Measurements from ENCODE around the gene FCHSD2. TPM values are rescaled to one million over a fixed set of nuclear protein-coding genes. Genes with fewer than 3 reads are reported as not detected.

Gene FCHSD2
- total and polyA plus RNA-seq, 2 donors (not counting 1 experiment from before 2014, with no cell fraction given): 113 to 189 TPM

- Mint-ChIP-seq H3K4me1 (no peaks in the 10 kb centered on the region), H3K9me3 (ENCODE audit: insufficient read depth) (no peaks in the 10 kb centered on the region), H3K4me3 (no peak overlapping the region), H3K27me3 (no peaks in the 10 kb centered on the region), H3K27ac (no peak overlapping the region)
- Histone ChIP-seq H3K4me3 (ENCODE audit: control extremely low read depth in 1 of 5, extremely low read depth in 1 of 5, insufficient read depth in 1 of 5, low read depth in 2 of 5, low read length in 4 of 5) (no peak overlapping the region), H3K4me1 (ENCODE audit: control insufficient read depth in 2 of 2, insufficient read depth in 2 of 2, low read length in 2 of 2) (no peaks in the 10 kb centered on the region), H2AFZ (ENCODE audit: insufficient read depth, low read depth, low read length, poor library complexity, severe bottlenecking) (no peak overlapping the region), H3K27me3 (replicated peaks in 1 of 4; ENCODE audit: control extremely low read depth in 1 of 4, control insufficient read depth in 3 of 4, insufficient read depth in 4 of 4, low read length in 3 of 4) (no peaks in the 10 kb centered on the region), H3K9me3 (ENCODE audit: control extremely low read depth in 1 of 3, control insufficient read depth in 2 of 3, insufficient read depth in 1 of 3, low read length in 2 of 3) (no peaks in the 10 kb centered on the region), H4K20me1 (ENCODE audit: control insufficient read depth, insufficient read depth, low read length, poor library complexity, severe bottlenecking) (peaks cover 28% of the 10 kb centered on the region), H3K4me2 (replicated peaks; ENCODE audit: low read depth, low read length, poor library complexity, severe bottlenecking) (no peak overlapping the region), H3K79me2 (ENCODE audit: control insufficient read depth, insufficient read depth, low read length) (peaks cover 13% of the 10 kb centered on the region), H3K36me3 (replicated peaks in 1 of 2; ENCODE audit: control extremely low read depth in 1 of 2, control insufficient read depth in 1 of 2, extremely low read depth in 1 of 2, insufficient read depth in 2 of 2, low read length in 1 of 2) (peaks cover 8 to 93% of the 10 kb centered on the region in 2 experiments), H3K27ac (ENCODE audit: low read length in 2 of 2) (no peak overlapping the region), H3K9ac (ENCODE audit: low read length) (no peak overlapping the region)
- DNase-seq: no peak
- ChIA-PET POLR2A (interaction anchor here (0.7 kb wide), 1 partner anchor 16 kb away, joined by 13 read pairs; no protein-coding TSS in a partner anchor), CTCF (interaction anchor here (0.7 to 2.5 kb wide), 5 partner anchors 10 to 1025 kb away, joined by 3 to 13 read pairs (median 3); no protein-coding TSS in a partner anchor)
- no peak for ATAC-seq (ENCODE audit: low read depth)
- TF ChIP-seq EZH2 (IDR thresholded peaks at IDR 0.05; ENCODE audit: borderline replicate concordance, insufficient read depth, low read depth, low read length, poor library complexity, severe bottlenecking): no peak
- TF ChIP-seq CTCF (IDR thresholded peaks at IDR 0.05): no peak
- 100% methylated on average over 5 of the region's 7 CpGs for WGBS (ENCODE audit: insufficient coverage)
- intact Hi-C loops (cut with micrococcal nuclease): no loop called here
Measured at GRCh38 chr11:72841397-72841796, 300.7 kb downstream of the FCHSD2 start.

- Histone ChIP-seq H3K4me2 (replicated peaks; ENCODE audit: low read depth, low read length, poor library complexity, severe bottlenecking) (no peak overlapping the region), H2AFZ (ENCODE audit: insufficient read depth, low read depth, low read length, poor library complexity, severe bottlenecking) (no peak overlapping the region), H3K9me3 (ENCODE audit: control extremely low read depth in 1 of 3, control insufficient read depth in 2 of 3, insufficient read depth in 1 of 3, low read length in 2 of 3) (no peaks in the 10 kb centered on the region), H3K36me3 (replicated peaks in 1 of 2; ENCODE audit: control extremely low read depth in 1 of 2, control insufficient read depth in 1 of 2, extremely low read depth in 1 of 2, insufficient read depth in 2 of 2, low read length in 1 of 2) (peaks cover 8 to 97% of the 10 kb centered on the region in 2 experiments), H3K27ac (ENCODE audit: low read length in 2 of 2) (no peak overlapping the region), H3K27me3 (replicated peaks in 1 of 4; ENCODE audit: control extremely low read depth in 1 of 4, control insufficient read depth in 3 of 4, insufficient read depth in 4 of 4, low read length in 3 of 4) (no peaks in the 10 kb centered on the region), H3K9ac (ENCODE audit: low read length) (no peak overlapping the region), H3K4me3 (ENCODE audit: control extremely low read depth in 1 of 5, extremely low read depth in 1 of 5, insufficient read depth in 1 of 5, low read depth in 2 of 5, low read length in 4 of 5) (no peak overlapping the region), H3K79me2 (ENCODE audit: control insufficient read depth, insufficient read depth, low read length) (peaks cover 13% of the 10 kb centered on the region), H4K20me1 (ENCODE audit: control insufficient read depth, insufficient read depth, low read length, poor library complexity, severe bottlenecking) (peaks cover 27% of the 10 kb centered on the region), H3K4me1 (ENCODE audit: control insufficient read depth in 2 of 2, insufficient read depth in 2 of 2, low read length in 2 of 2) (no peaks in the 10 kb centered on the region)
- CTCF ChIA-PET: interaction anchor here (1.0 to 2.5 kb wide), 5 partner anchors 10 to 338 kb away, joined by 3 to 13 read pairs (median 3); no protein-coding TSS in a partner anchor
- Mint-ChIP-seq H3K27ac (peak overlapping the region; percentile 20), H3K9me3 (ENCODE audit: insufficient read depth) (no peaks in the 10 kb centered on the region), H3K4me3 (no peak overlapping the region), H3K27me3 (no peaks in the 10 kb centered on the region), H3K4me1 (no peaks in the 10 kb centered on the region)
- DNase-seq (no peak), ATAC-seq (ENCODE audit: low read depth) (no peak)
- POLR2A ChIA-PET: no interaction called here
- 100% methylated on average over 3 of the region's 4 CpGs for WGBS (ENCODE audit: insufficient coverage)
- intact Hi-C loops (cut with micrococcal nuclease): no loop called here
- TF ChIP-seq EZH2 (IDR thresholded peaks at IDR 0.05; ENCODE audit: borderline replicate concordance, insufficient read depth, low read depth, low read length, poor library complexity, severe bottlenecking): no peak
- no peak for TF ChIP-seq CTCF (IDR thresholded peaks at IDR 0.05)
Measured at GRCh38 chr11:72840780-72841179, 301.3 kb downstream of the FCHSD2 start.

Measured in B cell (primary cell).